Non-pigmented ciliary epithelial cell (primary cell): ENCODE data around the gene ZNF844.
"Not testable (repeated sequence)": the region's sequence is repeated elsewhere in the genome, so short reads cannot be mapped to it uniquely, and the experiment has no call there.

ENCODE experiments used
- DNase-seq: peaks from one replicate; pipeline ENCODE4 v3.0.0-alpha.2; 2010; ENCODE audit warnings: low read depth

The ZNF844 gene

GRCh38 chr19:12092065-12092867 lies 27.7 kb downstream of the ZNF844 start:
- peak; percentile 60 for DNase-seq

- no peak for DNase-seq
These were observed 28.4 kb downstream of the ZNF844 start for GRCh38 chr19:12092956-12093355.

GRCh38 chr19:12093777-12094176 lies 29.2 kb downstream of the ZNF844 start:
- no peak for DNase-seq

- no peak for DNase-seq
These were observed 30.7 kb downstream of the ZNF844 start for GRCh38 chr19:12095111-12095790.

GRCh38 chr19:12098040-12098439 lies 33.5 kb downstream of the ZNF844 start:
- DNase-seq: no peak

GRCh38 chr19:12103909-12104308 lies 39.4 kb downstream of the ZNF844 start:
- not testable (repeated sequence) for DNase-seq

- no peak for DNase-seq
These were observed 46.6 kb downstream of the ZNF844 start for GRCh38 chr19:12111176-12111575.

GRCh38 chr19:12111943-12112637 lies 47.6 kb downstream of the ZNF844 start:
- DNase-seq: no peak

- no peak for DNase-seq
These were observed 48.2 kb downstream of the ZNF844 start for GRCh38 chr19:12112701-12113100.

GRCh38 chr19:12113121-12113520 lies 48.6 kb downstream of the ZNF844 start:
- DNase-seq: no peak

GRCh38 chr19:12117201-12117970 lies 52.9 kb downstream of the ZNF844 start:
- DNase-seq: no peak

- DNase-seq: no peak
These were observed 62.2 kb downstream of the ZNF844 start for GRCh38 chr19:12126707-12127106.
